GM19023 (cell line): ENCODE data around the gene RBP3.

Experiments used
- ATAC-seq: cut with Tn5 transposase; IDR thresholded peaks from one replicate; pipeline ENCODE4 v1.9.1; 2021; ENCODE audit warnings: mild to moderate bottlenecking, moderate library complexity; ENCODE audit not compliant: unreplicated experiment

RBP3 gene

GRCh38 chr10:47348138-47348651 is at the start of gene RBP3:
Gene RBP3, plus strand, starts transcription at chr10:47348363. Its CDS starts 122 bp downstream, at chr10:47348485.
- ATAC-seq = no peak

GRCh38 chr10:47298715-47299114 is 49.4 kb upstream of the RBP3 start:
- ATAC-seq = no peak

- ATAC-seq = no peak
These were observed 48.3 kb upstream of the RBP3 start, which contains the start of gene GDF10 for GRCh38 chr10:47299611-47300428. Gene GDF10, plus strand, starts transcription at chr10:47300197. Its CDS starts 455 bp downstream, at chr10:47300652.

- no peak for ATAC-seq
These were observed 47.7 kb upstream of the RBP3 start for GRCh38 chr10:47300429-47300931.

- ATAC-seq = no peak
These were observed 46.3 kb upstream of the RBP3 start for GRCh38 chr10:47301833-47302232.

GRCh38 chr10:47303105-47303504 is 45.1 kb upstream of the RBP3 start:
- no peak for ATAC-seq

GRCh38 chr10:47303866-47304265 is 44.3 kb upstream of the RBP3 start:
- no peak for ATAC-seq

- ATAC-seq = no peak
These were observed 42.6 kb upstream of the RBP3 start for GRCh38 chr10:47305566-47305965.

GRCh38 chr10:47306387-47307210 is 41.6 kb upstream of the RBP3 start:
- ATAC-seq = no peak

- no peak for ATAC-seq
These were observed 40.8 kb upstream of the RBP3 start for GRCh38 chr10:47307381-47307780.

GRCh38 chr10:47308775-47309174 is 39.4 kb upstream of the RBP3 start:
- ATAC-seq = no peak

GRCh38 chr10:47309408-47310089 is 38.6 kb upstream of the RBP3 start:
- ATAC-seq = no peak

GRCh38 chr10:47310090-47310505 is 38.1 kb upstream of the RBP3 start:
- no peak for ATAC-seq

- ATAC-seq = no peak
These were observed 36.8 kb upstream of the RBP3 start for GRCh38 chr10:47311193-47311931.

GRCh38 chr10:47311932-47312662 is 36.1 kb upstream of the RBP3 start:
- no peak for ATAC-seq

GRCh38 chr10:47312663-47312995 is 35.5 kb upstream of the RBP3 start:
- no peak for ATAC-seq

GRCh38 chr10:47314416-47314970 is 33.7 kb upstream of the RBP3 start:
- no peak for ATAC-seq

GRCh38 chr10:47315421-47315820 is 32.7 kb upstream of the RBP3 start:
- no peak for ATAC-seq

GRCh38 chr10:47316131-47316530 is 32.0 kb upstream of the RBP3 start:
- ATAC-seq = no peak
